Measurements from ENCODE around the gene MDGA2.

MDGA2 gene

DNA sequence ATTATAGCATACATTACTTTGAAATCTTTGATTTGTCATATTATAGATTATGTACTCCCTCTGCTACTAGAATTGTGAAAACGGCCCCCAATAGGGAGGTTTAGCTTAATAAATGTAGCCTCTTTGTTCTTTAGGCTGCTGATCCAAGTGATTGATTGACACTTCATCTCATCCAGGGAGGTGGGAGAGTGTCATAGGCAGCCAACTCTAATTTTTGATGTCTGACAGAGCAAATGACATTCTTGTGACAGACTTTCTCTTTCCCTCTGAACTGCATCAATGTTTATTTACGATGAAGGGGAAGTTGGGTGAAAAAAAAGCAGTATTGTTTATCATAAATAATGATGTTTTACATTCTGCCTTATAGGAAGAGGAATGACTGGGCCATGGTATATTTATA, 221.4 kb downstream of the MDGA2 start:
- no peaks in the 10 kb centered on the region for H3K9me3 ChIP-seq (ENCODE audit: control insufficient read depth, low read length)

DNA sequence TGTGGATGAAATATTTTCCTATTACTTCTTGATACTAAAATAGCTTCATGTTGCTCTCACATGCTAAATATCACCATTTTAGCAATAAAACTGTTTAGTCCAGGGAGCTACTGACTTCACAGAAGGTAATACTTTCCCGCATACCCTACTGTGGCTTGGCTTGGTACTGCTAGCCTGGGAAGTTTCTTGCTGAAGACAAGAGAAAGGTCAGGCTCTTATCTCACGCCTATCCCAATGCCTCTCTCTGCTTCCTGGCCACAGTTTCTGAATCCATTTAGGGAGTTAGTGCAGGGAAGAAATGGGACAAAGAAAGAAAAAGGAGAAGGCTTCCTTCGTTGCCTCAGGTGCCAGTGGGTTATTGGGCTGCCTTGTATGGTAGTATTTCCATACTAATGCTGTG, 228.3 kb downstream of the MDGA2 start:
- H3K36me3 ChIP-seq (ENCODE audit: control insufficient read depth, insufficient read depth, low read length): no peaks in the 10 kb centered on the region
- no peaks in the 10 kb centered on the region for H3K9me3 ChIP-seq (ENCODE audit: control insufficient read depth, low read length)
- H3K27me3 ChIP-seq (ENCODE audit: control insufficient read depth, insufficient read depth, low read length): no peaks in the 10 kb centered on the region
- no peak overlapping the region for H3K4me3 ChIP-seq (ENCODE audit: low read length)
- H3K9ac ChIP-seq (ENCODE audit: low read length): no peak overlapping the region
- no peaks in the 10 kb centered on the region for H3K4me1 ChIP-seq (ENCODE audit: control insufficient read depth, insufficient read depth, low read length)

More for the DNA sequence above, 221.4 kb downstream of the MDGA2 start:
- Histone ChIP-seq H3K4me3 (ENCODE audit: low read length) (no peak overlapping the region), H3K9ac (ENCODE audit: low read length) (no peak overlapping the region), H3K36me3 (ENCODE audit: control insufficient read depth, insufficient read depth, low read length) (no peaks in the 10 kb centered on the region), H3K27me3 (ENCODE audit: control insufficient read depth, insufficient read depth, low read length) (no peaks in the 10 kb centered on the region), H3K4me1 (ENCODE audit: control insufficient read depth, insufficient read depth, low read length) (no peaks in the 10 kb centered on the region)

DNA sequence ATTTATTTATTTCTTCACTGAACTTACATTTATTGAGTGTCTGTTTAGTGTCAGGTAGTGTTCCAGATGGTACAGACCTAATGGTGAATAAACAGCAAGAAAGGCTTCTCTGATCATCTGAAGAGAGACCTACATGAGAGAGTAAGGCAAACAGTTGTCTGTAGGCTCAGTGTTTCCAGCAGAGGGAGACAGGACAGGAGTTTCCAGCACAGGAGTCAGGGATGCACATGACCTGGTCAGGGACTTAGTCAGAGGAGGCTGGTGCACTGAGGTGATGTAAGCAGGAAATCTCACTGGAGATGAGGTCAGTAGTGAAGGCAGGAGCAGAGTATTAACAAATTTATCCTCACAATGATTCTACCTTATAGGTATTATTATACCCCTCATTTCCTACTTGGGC, 233.2 kb downstream of the MDGA2 start:
- H3K4me3 ChIP-seq (ENCODE audit: low read length): no peak overlapping the region
- no peak overlapping the region for H3K9ac ChIP-seq (ENCODE audit: low read length)
- no peaks in the 10 kb centered on the region for H3K9me3 ChIP-seq (ENCODE audit: control insufficient read depth, low read length)
- no peaks in the 10 kb centered on the region for H3K36me3 ChIP-seq (ENCODE audit: control insufficient read depth, insufficient read depth, low read length)
- no peaks in the 10 kb centered on the region for H3K27me3 ChIP-seq (ENCODE audit: control insufficient read depth, insufficient read depth, low read length)
- no peaks in the 10 kb centered on the region for H3K4me1 ChIP-seq (ENCODE audit: control insufficient read depth, insufficient read depth, low read length)

DNA sequence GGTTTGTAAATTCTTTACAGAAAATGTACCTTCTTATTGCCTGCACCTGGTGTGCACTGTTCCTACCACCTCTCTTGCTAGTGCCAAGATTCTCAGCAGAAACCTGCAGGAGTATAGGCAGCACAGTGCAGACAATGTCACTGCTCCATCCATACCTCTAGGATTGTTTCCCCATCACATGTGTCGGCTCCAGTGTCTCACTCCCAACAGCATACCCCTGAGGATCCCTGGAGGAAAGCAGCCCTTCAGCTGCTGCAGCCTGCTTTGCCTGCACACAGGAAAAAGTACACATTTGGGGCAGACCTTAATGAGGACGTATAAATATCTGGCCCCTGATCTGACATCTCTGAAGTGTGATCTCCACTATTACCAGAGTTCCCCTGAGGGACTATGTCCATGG, 235.5 kb downstream of the MDGA2 start:
- H3K9me3 ChIP-seq (ENCODE audit: control insufficient read depth, low read length): no peaks in the 10 kb centered on the region
- no peaks in the 10 kb centered on the region for H3K36me3 ChIP-seq (ENCODE audit: control insufficient read depth, insufficient read depth, low read length)
- no peak overlapping the region for H3K4me3 ChIP-seq (ENCODE audit: low read length)
- H3K27me3 ChIP-seq (ENCODE audit: control insufficient read depth, insufficient read depth, low read length): no peaks in the 10 kb centered on the region
- no peaks in the 10 kb centered on the region for H3K4me1 ChIP-seq (ENCODE audit: control insufficient read depth, insufficient read depth, low read length)
- no peak overlapping the region for H3K9ac ChIP-seq (ENCODE audit: low read length)

DNA sequence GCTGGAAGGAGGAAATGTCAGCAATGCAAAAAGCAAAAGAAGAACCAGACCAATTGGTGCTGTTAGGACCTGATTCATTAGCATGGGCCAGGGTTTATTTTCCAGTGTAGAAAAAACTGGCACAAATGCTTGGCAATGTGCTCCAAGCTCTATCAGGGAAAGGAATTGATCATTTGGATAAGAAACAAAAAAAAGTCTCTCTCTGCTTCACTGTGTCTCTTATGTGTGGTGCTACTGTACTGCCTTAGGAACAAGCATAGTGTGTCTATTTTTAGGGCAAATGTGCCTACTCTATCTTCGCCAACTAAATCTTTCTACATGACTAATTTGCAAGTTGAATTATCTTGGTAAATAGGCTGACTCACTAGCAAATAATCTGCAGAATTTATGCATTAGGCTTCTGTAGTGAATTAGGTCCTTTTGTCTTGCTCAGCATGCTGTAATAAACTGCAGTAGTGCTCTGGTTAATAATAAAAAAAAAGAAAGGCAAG, 236.7 kb downstream of the MDGA2 start:
- Histone ChIP-seq H3K9me3 (ENCODE audit: control insufficient read depth, low read length) (no peaks in the 10 kb centered on the region), H3K4me3 (ENCODE audit: low read length) (no peak overlapping the region), H3K36me3 (ENCODE audit: control insufficient read depth, insufficient read depth, low read length) (no peaks in the 10 kb centered on the region)

DNA sequence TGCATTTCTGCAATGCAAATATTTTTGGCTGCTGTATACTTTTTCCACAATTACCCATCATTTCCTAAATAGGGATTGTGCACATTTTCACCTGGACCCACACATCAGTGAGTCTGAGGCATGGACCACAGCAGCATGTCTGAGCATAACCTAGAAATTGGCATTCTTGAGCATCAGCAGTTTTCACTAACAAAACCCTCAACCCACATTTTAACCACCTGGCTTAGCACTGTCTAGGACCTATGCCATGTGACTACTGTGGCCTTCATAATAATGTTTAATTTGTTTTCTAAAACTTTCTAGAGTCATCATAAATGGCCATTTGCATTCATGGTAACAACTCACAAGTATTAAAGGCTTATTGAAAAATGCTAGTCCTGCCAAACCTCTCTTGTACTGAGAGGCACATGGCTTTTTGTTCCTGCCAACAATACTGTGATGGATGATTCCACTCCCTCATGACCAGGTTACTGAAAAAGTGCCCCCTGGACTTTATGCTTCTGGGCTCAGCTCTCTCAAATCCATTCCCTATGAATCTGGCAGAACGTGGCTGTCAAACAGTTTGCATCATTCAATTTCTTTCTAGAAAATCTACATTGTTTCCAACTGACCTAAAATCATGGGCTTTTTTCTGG, 240.0 kb downstream of the MDGA2 start:
- no peaks in the 10 kb centered on the region for H3K36me3 ChIP-seq (ENCODE audit: control insufficient read depth, insufficient read depth, low read length)
- H3K9ac ChIP-seq (ENCODE audit: low read length): no peak overlapping the region
- no peaks in the 10 kb centered on the region for H3K9me3 ChIP-seq (ENCODE audit: control insufficient read depth, low read length)
- no peaks in the 10 kb centered on the region for H3K4me1 ChIP-seq (ENCODE audit: control insufficient read depth, insufficient read depth, low read length)
- no peaks in the 10 kb centered on the region for H3K27me3 ChIP-seq (ENCODE audit: control insufficient read depth, insufficient read depth, low read length)
- H3K4me3 ChIP-seq (ENCODE audit: low read length): no peak overlapping the region

More for the DNA sequence above, 236.7 kb downstream of the MDGA2 start:
- Histone ChIP-seq H3K4me1 (ENCODE audit: control insufficient read depth, insufficient read depth, low read length) (no peaks in the 10 kb centered on the region), H3K27me3 (ENCODE audit: control insufficient read depth, insufficient read depth, low read length) (no peaks in the 10 kb centered on the region), H3K9ac (ENCODE audit: low read length) (no peak overlapping the region)

DNA sequence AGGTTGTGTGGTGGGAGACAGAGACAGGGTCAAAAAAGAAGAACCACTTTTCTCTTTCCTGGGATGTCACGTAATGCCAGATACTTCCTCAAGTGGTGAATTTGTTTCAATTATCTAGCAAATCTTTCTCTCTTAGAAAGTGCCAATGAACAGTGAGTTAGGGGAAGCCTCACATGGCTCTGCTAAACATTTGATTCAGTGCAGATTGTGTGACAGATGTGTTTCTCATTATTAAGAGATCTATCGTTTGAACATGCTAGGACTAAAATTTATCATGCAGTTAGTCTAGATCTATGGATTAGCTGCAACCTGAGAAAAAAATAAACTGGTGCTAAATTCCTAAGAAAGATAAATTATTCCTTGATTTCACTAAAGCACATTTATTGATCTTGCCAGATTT, 247.8 kb downstream of the MDGA2 start:
- Histone ChIP-seq H3K4me3 (ENCODE audit: low read length) (no peak overlapping the region), H3K36me3 (ENCODE audit: control insufficient read depth, insufficient read depth, low read length) (no peaks in the 10 kb centered on the region), H3K4me1 (ENCODE audit: control insufficient read depth, insufficient read depth, low read length) (no peaks in the 10 kb centered on the region), H3K9ac (ENCODE audit: low read length) (no peak overlapping the region), H3K27me3 (ENCODE audit: control insufficient read depth, insufficient read depth, low read length) (no peaks in the 10 kb centered on the region), H3K9me3 (ENCODE audit: control insufficient read depth, low read length) (no peaks in the 10 kb centered on the region)

DNA sequence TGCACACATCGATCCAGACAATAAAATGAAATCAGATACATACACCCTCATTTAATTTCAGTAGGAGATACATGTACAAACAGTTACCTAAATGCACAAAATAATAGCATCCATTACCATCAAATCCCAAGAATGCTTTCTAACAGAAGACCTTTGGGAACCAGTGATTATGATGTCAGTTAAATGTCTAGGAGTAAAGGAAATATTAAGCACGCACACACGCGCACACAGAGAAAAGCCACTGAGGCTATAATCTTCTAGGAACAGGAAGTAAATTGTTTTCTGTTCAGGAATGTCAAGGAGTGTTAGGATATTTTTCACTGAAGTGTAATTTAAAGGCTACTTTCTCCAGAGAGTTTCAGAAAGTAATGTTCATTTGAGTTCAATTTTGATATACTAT, 250.1 kb downstream of the MDGA2 start:
- Histone ChIP-seq H3K9ac (ENCODE audit: low read length) (no peak overlapping the region), H3K4me3 (ENCODE audit: low read length) (no peak overlapping the region), H3K36me3 (ENCODE audit: control insufficient read depth, insufficient read depth, low read length) (no peaks in the 10 kb centered on the region), H3K9me3 (ENCODE audit: control insufficient read depth, low read length) (no peaks in the 10 kb centered on the region), H3K27me3 (ENCODE audit: control insufficient read depth, insufficient read depth, low read length) (no peaks in the 10 kb centered on the region), H3K4me1 (ENCODE audit: control insufficient read depth, insufficient read depth, low read length) (no peaks in the 10 kb centered on the region)

DNA sequence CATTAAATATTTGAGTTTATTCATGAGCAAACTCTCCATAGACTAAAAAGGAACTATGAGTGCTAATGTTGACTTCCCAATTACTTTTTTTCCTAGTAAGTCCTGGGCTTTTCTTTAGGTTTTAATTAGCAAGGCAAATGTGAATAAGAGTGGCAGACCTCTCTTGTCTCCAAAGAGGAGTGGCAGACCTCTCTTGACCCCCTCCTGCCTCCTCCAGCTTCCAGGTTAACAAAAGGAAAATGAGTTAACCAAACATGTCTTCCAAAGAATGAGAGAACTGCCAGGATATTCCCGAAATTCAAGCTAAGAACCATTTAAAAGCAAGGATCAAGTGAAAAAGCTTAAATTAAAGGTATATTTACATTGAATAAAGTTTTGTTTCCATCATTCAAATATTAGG, 253.2 kb downstream of the MDGA2 start:
- H3K9ac ChIP-seq (ENCODE audit: low read length): no peak overlapping the region
- H3K36me3 ChIP-seq (ENCODE audit: control insufficient read depth, insufficient read depth, low read length): no peaks in the 10 kb centered on the region

DNA sequence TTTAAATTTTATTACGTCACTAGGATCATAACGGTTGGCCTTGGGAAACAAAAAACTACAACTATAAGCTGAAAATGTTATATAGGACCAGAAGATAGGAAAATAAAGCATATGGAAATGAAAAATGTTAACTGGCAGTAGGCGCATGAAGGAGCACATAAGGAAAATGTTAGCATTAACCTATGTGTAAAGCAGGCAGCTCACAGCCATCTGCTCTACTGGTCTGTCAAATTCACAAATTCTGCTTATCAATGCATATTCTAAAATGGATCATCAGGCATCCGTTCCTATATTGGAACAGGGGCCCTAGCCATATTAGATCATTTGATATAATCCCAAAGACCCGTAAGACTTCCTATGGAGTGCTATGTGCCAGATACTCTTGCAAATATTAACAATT, 263.9 kb downstream of the MDGA2 start:
- Histone ChIP-seq H3K27me3 (ENCODE audit: control insufficient read depth, insufficient read depth, low read length) (no peaks in the 10 kb centered on the region), H3K4me3 (ENCODE audit: low read length) (no peak overlapping the region), H3K9ac (ENCODE audit: low read length) (no peak overlapping the region), H3K4me1 (ENCODE audit: control insufficient read depth, insufficient read depth, low read length) (no peaks in the 10 kb centered on the region), H3K9me3 (ENCODE audit: control insufficient read depth, low read length) (no peaks in the 10 kb centered on the region), H3K36me3 (ENCODE audit: control insufficient read depth, insufficient read depth, low read length) (no peaks in the 10 kb centered on the region)

More for the DNA sequence above, 253.2 kb downstream of the MDGA2 start:
- Histone ChIP-seq H3K4me3 (ENCODE audit: low read length) (no peak overlapping the region), H3K9me3 (ENCODE audit: control insufficient read depth, low read length) (no peaks in the 10 kb centered on the region), H3K4me1 (ENCODE audit: control insufficient read depth, insufficient read depth, low read length) (no peaks in the 10 kb centered on the region), H3K27me3 (ENCODE audit: control insufficient read depth, insufficient read depth, low read length) (no peaks in the 10 kb centered on the region)

DNA sequence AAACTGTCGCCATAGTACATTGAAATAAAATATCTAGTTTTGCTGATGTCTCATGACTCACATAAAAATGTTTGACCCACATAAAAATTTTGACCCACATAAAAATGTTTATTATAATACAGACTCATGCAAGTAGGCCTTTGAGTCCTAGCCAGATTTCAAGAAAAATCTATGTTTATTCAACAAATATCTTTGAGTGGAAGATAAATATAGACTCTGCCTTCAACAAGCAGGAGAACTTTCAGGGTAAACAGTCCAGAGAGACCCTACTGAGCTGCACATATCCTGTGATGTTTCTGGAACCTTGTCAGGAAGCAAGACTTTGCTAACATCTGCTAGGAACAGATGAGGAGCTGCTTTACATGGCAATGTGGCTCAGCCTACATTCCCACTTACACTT, 283.1 kb downstream of the MDGA2 start:
- Histone ChIP-seq H3K9ac (ENCODE audit: low read length) (no peak overlapping the region), H3K9me3 (ENCODE audit: control insufficient read depth, low read length) (no peaks in the 10 kb centered on the region), H3K27me3 (ENCODE audit: control insufficient read depth, insufficient read depth, low read length) (no peaks in the 10 kb centered on the region), H3K4me3 (ENCODE audit: low read length) (no peak overlapping the region), H3K36me3 (ENCODE audit: control insufficient read depth, insufficient read depth, low read length) (no peaks in the 10 kb centered on the region), H3K4me1 (ENCODE audit: control insufficient read depth, insufficient read depth, low read length) (no peaks in the 10 kb centered on the region)

DNA sequence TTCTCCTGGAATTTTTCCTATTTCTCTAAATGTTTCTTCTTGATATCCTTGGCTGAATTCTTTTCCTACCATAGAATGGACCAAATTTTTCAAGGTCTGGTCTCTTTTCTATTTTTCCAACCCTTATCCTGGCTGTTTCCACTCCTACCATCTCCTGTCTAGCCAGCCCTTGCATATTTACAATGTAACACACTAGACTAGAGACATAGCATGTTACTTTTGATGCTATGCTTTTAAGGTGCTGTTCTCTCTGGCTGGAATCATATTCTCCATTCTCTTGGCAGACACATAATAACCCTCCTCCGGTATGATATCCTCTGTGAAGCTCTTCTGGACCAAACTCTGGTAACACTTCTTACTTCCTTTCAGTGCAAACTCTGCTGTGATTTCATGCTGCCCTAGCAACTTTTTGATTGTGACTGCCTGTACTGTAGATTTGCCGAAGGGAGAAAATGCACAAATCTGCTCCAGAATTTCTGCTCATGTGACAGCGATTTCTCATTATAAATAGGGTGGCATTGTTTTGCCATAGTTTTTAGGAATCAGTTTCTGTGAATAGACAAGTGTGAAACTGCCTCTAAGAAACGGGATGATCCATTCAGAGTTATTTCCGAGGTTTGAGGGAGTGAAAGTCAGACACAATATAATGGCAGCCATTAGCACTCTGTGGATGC, 284.4 kb downstream of the MDGA2 start:
- no peaks in the 10 kb centered on the region for H3K27me3 ChIP-seq (ENCODE audit: control insufficient read depth, insufficient read depth, low read length)
- no peaks in the 10 kb centered on the region for H3K36me3 ChIP-seq (ENCODE audit: control insufficient read depth, insufficient read depth, low read length)
- H3K9ac ChIP-seq (ENCODE audit: low read length): no peak overlapping the region
- H3K9me3 ChIP-seq (ENCODE audit: control insufficient read depth, low read length): no peaks in the 10 kb centered on the region
- no peak overlapping the region for H3K4me3 ChIP-seq (ENCODE audit: low read length)
- no peaks in the 10 kb centered on the region for H3K4me1 ChIP-seq (ENCODE audit: control insufficient read depth, insufficient read depth, low read length)

All from mucosa of stomach (tissue), 1 donor.